Upper lobe of left lung (tissue), 4 donors: ENCODE results near the gene TEX35.
"Not testable (repeated sequence)": the region's sequence is repeated elsewhere in the genome, so short reads cannot be mapped to it uniquely, and the experiment has no call there.

ENCODE experiments used
- POLR2A ChIP-seq, 4 donors: fragments of 450-650 bp; IDR thresholded peaks; one replicate each; pipeline ENCODE4 v1.5.1; 2016 to 2017; ENCODE audit warnings: antibody characterized with exemption in 4 of 4, mild to moderate bottlenecking in 2 of 4
- TF ChIP-seq, protein P1 (sequence below), 6 experiments: fragments of 450-650 bp in 4 of 6; fragments of 200-600 bp in 2 of 6; sonication (generic) in 2 of 6; IDR thresholded peaks; one replicate each; pipeline ENCODE4 v1.5.1; 2016 to 2019; ENCODE audit warnings: antibody characterized with exemption in 6 of 6

DNA sequence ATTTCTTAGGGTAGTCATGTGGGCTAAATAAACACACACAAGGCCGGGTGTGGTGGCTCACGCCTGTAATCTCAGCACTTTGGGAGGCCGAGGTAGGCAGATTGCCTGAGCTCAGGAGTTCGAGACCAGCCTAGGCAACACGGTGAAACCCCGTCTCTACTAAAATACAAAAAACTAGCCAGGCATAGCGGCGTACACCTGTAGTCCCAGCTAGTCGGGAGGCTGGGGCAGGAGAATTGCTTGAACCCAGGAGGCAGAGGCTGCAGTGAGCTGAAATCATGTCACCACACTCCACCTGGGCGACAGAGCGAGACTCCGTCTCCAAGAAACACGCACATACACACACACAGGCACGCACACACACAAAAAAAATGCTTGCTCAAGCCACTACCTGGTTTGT lies 9.6 kb upstream of the TEX35 start:
- TF ChIP-seq, protein P1, sequence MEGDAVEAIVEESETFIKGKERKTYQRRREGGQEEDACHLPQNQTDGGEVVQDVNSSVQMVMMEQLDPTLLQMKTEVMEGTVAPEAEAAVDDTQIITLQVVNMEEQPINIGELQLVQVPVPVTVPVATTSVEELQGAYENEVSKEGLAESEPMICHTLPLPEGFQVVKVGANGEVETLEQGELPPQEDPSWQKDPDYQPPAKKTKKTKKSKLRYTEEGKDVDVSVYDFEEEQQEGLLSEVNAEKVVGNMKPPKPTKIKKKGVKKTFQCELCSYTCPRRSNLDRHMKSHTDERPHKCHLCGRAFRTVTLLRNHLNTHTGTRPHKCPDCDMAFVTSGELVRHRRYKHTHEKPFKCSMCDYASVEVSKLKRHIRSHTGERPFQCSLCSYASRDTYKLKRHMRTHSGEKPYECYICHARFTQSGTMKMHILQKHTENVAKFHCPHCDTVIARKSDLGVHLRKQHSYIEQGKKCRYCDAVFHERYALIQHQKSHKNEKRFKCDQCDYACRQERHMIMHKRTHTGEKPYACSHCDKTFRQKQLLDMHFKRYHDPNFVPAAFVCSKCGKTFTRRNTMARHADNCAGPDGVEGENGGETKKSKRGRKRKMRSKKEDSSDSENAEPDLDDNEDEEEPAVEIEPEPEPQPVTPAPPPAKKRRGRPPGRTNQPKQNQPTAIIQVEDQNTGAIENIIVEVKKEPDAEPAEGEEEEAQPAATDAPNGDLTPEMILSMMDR (IDR thresholded peaks at IDR 0.05) = not testable (repeated sequence)
- TF ChIP-seq POLR2A (IDR thresholded peaks at IDR 0.05) = not testable (repeated sequence)
